ENCODE measurements around the gene CD300LG. TPM values are rescaled to one million over a fixed set of nuclear protein-coding genes. Genes with fewer than 3 reads are reported as not detected.

CD300LG gene
- polyA plus RNA-seq, 3 donors: not detected

GRCh38 chr17:43907425-43907981, 60.5 kb downstream of the CD300LG start, which contains the start of gene MPP2:
MPP2 (minus strand) TSS chr17:43907536; CDS start chr17:43904460, 3,076 bp downstream.
- Mint-ChIP-seq H3K27me3 (ENCODE audit: low read depth in 3 of 3) (peaks cover 50 to 66% (median 56%) of the 10 kb centered on the region in 3 donors), H3K4me3 (peak within 1 kb of the TSS; percentile 64 to 83), H3K36me3 (no peaks in the 10 kb centered on the region), H3K4me1 (peaks cover 27% of the 10 kb centered on the region), H3K9me3 (peaks cover 0 to 24% (median 5%) of the 10 kb centered on the region in 7 donors), H3K27ac (peak within 1 kb of the TSS in 2 of 7 donors; percentile 11 to 48)
- peaks cover 26 to 27% of the 10 kb centered on the region in 2 donors for H3K4me1 ChIP-seq (ENCODE audit: control insufficient read depth in 1 of 2, insufficient read depth in 2 of 2, low read length in 2 of 2)
- no peaks in the 10 kb centered on the region for H3K79me2 ChIP-seq (ENCODE audit: insufficient read depth, low read length)
- peaks cover 5 to 9% of the 10 kb centered on the region in 2 donors for H3K9me3 ChIP-seq (replicated peaks in 1 of 2; ENCODE audit: control insufficient read depth in 1 of 2, insufficient read depth in 1 of 2, low read length in 2 of 2)
- DNase-seq: peak in 2 of 3 donors; percentile 15 to 23
- H2AFZ ChIP-seq (ENCODE audit: insufficient read depth, low read depth, low read length, poor library complexity, severe bottlenecking): peak within 1 kb of the TSS; percentile 57
- TF ChIP-seq, protein P1, sequence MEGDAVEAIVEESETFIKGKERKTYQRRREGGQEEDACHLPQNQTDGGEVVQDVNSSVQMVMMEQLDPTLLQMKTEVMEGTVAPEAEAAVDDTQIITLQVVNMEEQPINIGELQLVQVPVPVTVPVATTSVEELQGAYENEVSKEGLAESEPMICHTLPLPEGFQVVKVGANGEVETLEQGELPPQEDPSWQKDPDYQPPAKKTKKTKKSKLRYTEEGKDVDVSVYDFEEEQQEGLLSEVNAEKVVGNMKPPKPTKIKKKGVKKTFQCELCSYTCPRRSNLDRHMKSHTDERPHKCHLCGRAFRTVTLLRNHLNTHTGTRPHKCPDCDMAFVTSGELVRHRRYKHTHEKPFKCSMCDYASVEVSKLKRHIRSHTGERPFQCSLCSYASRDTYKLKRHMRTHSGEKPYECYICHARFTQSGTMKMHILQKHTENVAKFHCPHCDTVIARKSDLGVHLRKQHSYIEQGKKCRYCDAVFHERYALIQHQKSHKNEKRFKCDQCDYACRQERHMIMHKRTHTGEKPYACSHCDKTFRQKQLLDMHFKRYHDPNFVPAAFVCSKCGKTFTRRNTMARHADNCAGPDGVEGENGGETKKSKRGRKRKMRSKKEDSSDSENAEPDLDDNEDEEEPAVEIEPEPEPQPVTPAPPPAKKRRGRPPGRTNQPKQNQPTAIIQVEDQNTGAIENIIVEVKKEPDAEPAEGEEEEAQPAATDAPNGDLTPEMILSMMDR (IDR thresholded peaks at IDR 0.05): peak; percentile 16
- no peaks in the 10 kb centered on the region for H3K36me3 ChIP-seq (replicated peaks in 1 of 2; ENCODE audit: control insufficient read depth in 1 of 2, insufficient read depth in 2 of 2, low read length in 2 of 2)
- WGBS (ENCODE audit: insufficient coverage): 0% methylated on average over 29 of the region's 36 CpGs
- H3K27ac ChIP-seq (ENCODE audit: low read depth in 1 of 2, low read length in 2 of 2): no peak within 1 kb of the TSS
- H3K27me3 ChIP-seq (ENCODE audit: control insufficient read depth in 2 of 2, insufficient read depth in 2 of 2, low read length in 2 of 2): peaks cover 43 to 65% of the 10 kb centered on the region in 2 donors
- H3K4me2 ChIP-seq (replicated peaks; ENCODE audit: extremely low read depth, low read length, poor library complexity, severe bottlenecking): peak within 1 kb of the TSS; percentile 58
- peak within 1 kb of the TSS; percentile 25 for H3K9ac ChIP-seq (ENCODE audit: insufficient read depth, low read length, poor library complexity, severe bottlenecking)
- H4K20me1 ChIP-seq (ENCODE audit: insufficient read depth, low read length): no peaks in the 10 kb centered on the region
- intact Hi-C loops (cut with micrococcal nuclease): no loop called here
- H3K4me3 ChIP-seq (replicated peaks in 1 of 3; ENCODE audit: low read depth in 2 of 3, low read length in 3 of 3): peak within 1 kb of the TSS in 1 of 3 experiments; percentile 63

DNA sequence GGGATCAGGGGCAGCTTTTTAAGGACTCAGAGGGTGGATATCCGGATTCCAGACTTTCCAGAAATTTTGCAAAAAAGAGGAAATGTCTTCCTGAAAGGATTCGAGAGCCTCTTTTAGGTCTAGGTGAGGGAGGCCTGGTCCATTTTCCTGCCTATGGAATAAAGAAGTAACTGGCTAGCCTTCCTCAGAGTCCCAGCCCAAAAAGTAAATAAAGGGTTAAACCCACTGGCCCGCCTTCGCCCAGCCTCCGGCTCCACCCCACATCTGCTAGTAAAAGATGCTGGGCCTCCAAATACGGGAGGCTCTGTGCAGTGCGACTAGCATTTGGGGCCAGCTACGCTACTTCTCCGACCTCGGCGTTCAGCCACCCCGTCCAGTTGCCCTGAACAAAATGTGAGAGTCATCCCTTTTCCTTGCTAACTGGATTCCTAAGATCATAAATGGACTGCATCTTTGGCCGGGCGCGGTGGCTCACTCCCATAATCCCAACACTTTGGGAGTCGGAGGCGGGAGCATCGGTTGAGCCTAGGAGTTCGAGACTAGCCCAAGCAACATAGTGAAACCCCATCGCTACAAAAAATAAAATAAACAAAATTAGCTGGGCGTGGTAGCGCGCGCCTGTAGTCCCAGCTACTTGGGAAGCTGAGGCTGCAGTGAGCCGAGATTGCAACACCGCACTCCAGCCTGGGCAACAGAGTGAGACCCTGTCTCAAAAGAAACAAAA, 61.2 kb downstream of the CD300LG start:
- H3K27ac ChIP-seq (ENCODE audit: low read depth in 1 of 2, low read length in 2 of 2): no peak overlapping the region
- H3K9me3 ChIP-seq (replicated peaks in 1 of 2; ENCODE audit: control insufficient read depth in 1 of 2, insufficient read depth in 1 of 2, low read length in 2 of 2): peaks cover 5 to 9% of the 10 kb centered on the region in 2 donors
- Mint-ChIP-seq H3K4me3 (peak overlapping the region; percentile 58 to 83), H3K27ac (peak overlapping the region in 1 of 7 donors; percentile 48), H3K36me3 (no peaks in the 10 kb centered on the region), H3K4me1 (peaks cover 27% of the 10 kb centered on the region), H3K27me3 (ENCODE audit: low read depth in 3 of 3) (peaks cover 50 to 62% (median 56%) of the 10 kb centered on the region in 3 donors), H3K9me3 (peaks cover 0 to 24% (median 5%) of the 10 kb centered on the region in 7 donors)
- H3K79me2 ChIP-seq (ENCODE audit: insufficient read depth, low read length): no peaks in the 10 kb centered on the region
- H3K36me3 ChIP-seq (replicated peaks in 1 of 2; ENCODE audit: control insufficient read depth in 1 of 2, insufficient read depth in 2 of 2, low read length in 2 of 2): no peaks in the 10 kb centered on the region
- no peak overlapping the region for H2AFZ ChIP-seq (ENCODE audit: insufficient read depth, low read depth, low read length, poor library complexity, severe bottlenecking)
- no peaks in the 10 kb centered on the region for H4K20me1 ChIP-seq (ENCODE audit: insufficient read depth, low read length)
- peak overlapping the region; percentile 25 for H3K9ac ChIP-seq (ENCODE audit: insufficient read depth, low read length, poor library complexity, severe bottlenecking)
- DNase-seq: peak in 1 of 3 donors; percentile 2
- peak overlapping the region; percentile 58 for H3K4me2 ChIP-seq (replicated peaks; ENCODE audit: extremely low read depth, low read length, poor library complexity, severe bottlenecking)
- TF ChIP-seq, protein P1 (IDR thresholded peaks at IDR 0.05): peak; percentile 1
- H3K4me3 ChIP-seq (replicated peaks in 1 of 3; ENCODE audit: low read depth in 2 of 3, low read length in 3 of 3): peak overlapping the region in 1 of 3 experiments; percentile 63
- intact Hi-C loops (cut with micrococcal nuclease): no loop called here
- peaks cover 26 to 27% of the 10 kb centered on the region in 2 donors for H3K4me1 ChIP-seq (ENCODE audit: control insufficient read depth in 1 of 2, insufficient read depth in 2 of 2, low read length in 2 of 2)
- 36% methylated on average over 23 of the region's 26 CpGs for WGBS (ENCODE audit: insufficient coverage)
- peaks cover 43 to 65% of the 10 kb centered on the region in 2 donors for H3K27me3 ChIP-seq (ENCODE audit: control insufficient read depth in 2 of 2, insufficient read depth in 2 of 2, low read length in 2 of 2)
